Activated CD4-positive, alpha-beta T cell treated with anti-CD3 and anti-CD28 coated beads, Interleukin-2, amount 50 U/mL, for 24 hours (primary cell): Measurements from ENCODE around the gene TSPAN15.

Source experiments
- DNase-seq, 2 donors: peaks; one replicate each; pipeline ENCODE4 v3.0.0-alpha.2; 2020; ENCODE audit warnings: low read depth in 1 of 2, low spot score in 1 of 2

The TSPAN15 gene

DNA sequence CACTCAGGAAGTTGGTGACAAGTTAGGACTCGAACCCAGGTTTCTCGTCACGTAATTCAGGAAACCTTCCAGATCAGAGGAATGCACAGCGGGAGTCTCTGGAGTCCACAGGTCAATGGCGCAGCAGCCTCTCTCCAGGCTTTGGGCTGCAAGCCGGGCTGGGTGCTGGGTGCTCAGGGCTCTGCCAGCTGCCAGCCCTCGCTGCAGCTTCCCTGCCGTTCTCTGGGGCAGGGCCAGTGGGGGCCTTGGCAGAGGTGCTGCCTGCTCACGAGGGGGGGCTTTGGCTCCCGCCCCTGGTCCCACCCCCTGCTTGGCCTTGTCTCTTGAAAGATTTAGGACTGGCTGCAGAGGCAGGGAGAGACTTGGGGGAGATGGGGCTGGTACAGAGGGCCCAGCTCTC lies 34.6 kb upstream of the TSPAN15 start, which contains the start of gene TACR2:
Gene TACR2 (minus strand): TSS at position 224 of the 400 bp plus-strand sequence. CDS start 595 bp downstream, outside the sequence.
- no peak for DNase-seq

- DNase-seq = no peak
Measured at GRCh38 chr10:69417542-69417941, 33.7 kb upstream of the TSPAN15 start.

DNA sequence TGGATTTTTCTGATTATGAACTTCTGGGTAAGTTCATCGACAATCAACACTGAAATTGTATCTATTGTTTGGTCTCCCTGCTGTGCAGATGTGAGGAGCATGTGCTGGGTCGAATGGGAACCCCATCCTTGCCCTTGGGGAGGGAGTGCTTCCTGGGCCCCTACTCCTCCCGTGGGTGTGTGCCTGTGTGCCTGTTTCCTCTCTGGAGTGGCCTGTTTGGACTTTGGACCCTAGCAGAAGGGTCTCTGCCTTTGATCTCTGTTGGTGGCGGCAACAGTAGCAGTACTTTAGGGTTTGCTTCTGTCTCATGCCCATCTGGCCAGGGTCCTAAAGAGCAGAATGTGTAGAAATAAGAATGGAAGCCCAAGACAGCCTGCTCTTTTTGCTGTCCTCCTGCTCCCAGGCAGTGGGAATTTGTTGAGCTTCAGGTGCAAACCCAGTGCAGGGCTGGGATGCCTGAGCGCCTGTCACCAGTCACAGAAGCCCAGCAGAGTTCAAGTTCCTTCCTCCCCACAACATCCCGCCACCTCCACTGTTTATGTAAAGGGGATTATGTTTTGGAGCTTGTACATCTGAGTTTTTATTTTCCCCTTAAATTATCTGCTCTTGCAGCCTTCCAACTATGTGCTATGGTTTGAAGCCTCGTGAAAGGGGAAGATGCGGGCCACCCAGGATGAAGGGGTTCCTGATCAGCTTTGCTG lies 33.1 kb upstream of the TSPAN15 start:
- no peak for DNase-seq

DNA sequence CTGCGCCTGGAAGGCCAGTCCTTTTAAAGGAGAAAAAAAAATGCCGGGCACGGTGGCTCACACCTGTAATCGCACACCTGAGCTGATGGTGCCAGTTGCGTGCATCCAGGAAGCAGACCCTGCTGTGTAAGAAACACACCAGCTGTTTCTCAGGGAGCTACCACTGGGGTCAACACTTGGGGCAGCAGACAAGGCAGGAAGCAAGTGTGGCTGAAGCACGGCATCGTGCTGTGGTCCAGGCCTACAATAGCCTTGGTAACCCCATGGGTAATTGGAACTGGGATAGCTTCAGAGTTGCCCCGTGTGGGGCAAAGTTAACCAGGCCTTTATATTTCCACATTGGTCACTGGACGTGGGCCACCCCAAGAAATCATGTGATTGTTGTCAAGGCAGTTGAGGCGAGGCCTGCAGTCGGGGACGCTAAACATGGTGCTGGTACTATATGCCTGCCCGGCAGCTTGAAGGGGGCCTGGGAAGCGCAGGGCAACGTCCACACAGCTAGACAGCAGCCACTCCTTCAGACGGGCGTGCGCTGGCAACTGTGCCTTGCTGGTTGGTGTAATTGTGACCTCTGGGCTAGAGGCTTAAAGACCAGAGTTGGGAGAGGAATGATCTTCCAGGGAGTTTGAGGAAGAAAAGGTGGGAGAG lies 32.0 kb upstream of the TSPAN15 start:
- no peak for DNase-seq

GRCh38 chr10:69419744-69420126 lies 31.5 kb upstream of the TSPAN15 start:
- no peak for DNase-seq

- no peak for DNase-seq
Measured at GRCh38 chr10:69421611-69422308, 29.5 kb upstream of the TSPAN15 start.

GRCh38 chr10:69422676-69423075 lies 28.6 kb upstream of the TSPAN15 start:
- DNase-seq = no peak

DNA sequence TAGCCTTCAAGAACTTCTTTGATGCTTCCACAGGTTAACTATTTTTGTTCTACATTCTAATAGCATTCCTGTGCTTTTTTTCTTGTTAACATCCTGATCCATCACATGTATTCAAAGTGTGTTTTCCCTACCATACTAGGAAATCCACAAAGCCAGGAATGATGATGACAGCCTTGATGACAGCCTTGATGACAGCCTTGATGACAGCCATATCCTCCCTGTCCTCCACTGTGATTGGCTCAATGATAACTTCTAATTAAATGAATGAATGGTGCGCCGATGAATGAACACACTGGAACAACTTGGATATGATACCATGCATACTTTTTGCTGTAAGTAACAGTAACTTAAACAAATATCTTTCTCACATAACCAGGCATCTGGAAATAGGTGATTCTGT lies 26.2 kb upstream of the TSPAN15 start:
- DNase-seq = no peak

GRCh38 chr10:69425511-69426298 lies 25.6 kb upstream of the TSPAN15 start:
- no peak for DNase-seq

- DNase-seq = no peak
Measured at GRCh38 chr10:69426376-69426727, 24.9 kb upstream of the TSPAN15 start.

GRCh38 chr10:69428165-69428564 lies 23.1 kb upstream of the TSPAN15 start:
- no peak for DNase-seq

- DNase-seq = no peak
Measured at GRCh38 chr10:69434169-69434568, 17.1 kb upstream of the TSPAN15 start.

DNA sequence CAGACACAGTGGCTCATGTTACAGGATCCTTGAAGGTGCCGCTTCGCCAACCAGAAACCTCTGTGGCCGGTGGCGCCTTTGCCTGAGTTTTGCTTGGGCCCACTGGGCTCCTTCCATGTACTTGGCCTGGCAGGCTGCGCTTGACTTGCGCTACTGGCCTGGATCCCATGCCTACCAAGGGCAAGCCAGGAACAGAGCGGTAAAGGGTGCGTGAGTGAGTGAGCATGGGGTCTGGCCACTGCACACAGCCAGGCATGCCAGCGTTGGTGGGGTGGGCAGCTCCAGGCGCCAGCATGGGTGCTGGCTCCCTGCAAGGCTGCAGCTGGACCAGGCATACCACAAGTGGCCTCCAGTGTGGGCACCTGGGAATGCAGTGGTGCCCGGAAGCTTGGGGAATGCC lies 16.3 kb upstream of the TSPAN15 start:
- DNase-seq = no peak

- DNase-seq = no peak
Measured at GRCh38 chr10:69435966-69436520, 15.2 kb upstream of the TSPAN15 start.

DNA sequence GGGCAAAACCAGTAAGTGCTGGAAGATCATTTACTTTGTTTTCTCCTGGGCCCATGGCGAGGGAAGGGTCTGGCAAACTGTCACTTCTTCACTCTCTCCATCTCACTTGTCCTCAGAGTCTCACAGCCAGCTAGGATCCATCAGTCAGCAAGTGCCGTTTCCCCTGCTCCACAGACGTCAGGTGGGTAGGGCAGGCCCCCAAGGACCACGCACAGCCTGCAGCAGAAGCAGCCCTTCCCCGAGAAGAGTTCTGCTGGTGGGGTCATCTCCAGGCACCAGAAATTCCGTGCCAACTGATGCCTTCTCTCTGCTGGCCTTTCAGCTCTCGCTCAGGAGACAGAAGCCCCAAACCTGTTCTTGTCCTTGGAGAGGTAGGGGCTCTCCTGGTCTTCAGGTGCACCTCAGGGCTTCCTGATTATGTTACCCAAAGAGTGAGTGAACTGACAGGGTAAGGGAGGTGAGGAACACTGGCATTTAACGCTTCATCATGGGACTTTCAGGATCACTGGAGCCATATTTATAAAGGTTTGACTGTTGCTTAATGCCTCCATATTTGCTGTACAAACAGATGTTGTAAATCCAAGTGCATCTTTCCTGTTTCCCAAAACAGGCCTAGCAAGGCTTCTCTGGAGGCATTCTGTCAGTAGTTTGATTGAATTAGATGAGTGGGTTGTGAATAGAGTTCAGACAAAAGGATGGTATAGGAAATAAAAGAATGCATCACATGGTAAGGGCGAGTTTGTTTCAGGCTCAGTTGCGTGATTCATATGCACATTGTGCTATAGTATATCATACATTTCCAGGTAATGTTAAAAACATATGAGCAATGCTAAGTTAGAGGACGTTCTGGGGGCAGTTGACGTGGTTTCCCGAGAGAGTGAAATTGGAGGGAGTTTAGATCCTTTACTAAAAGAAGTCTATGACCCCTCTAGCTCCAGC lies 13.7 kb upstream of the TSPAN15 start:
- DNase-seq = no peak

DNA sequence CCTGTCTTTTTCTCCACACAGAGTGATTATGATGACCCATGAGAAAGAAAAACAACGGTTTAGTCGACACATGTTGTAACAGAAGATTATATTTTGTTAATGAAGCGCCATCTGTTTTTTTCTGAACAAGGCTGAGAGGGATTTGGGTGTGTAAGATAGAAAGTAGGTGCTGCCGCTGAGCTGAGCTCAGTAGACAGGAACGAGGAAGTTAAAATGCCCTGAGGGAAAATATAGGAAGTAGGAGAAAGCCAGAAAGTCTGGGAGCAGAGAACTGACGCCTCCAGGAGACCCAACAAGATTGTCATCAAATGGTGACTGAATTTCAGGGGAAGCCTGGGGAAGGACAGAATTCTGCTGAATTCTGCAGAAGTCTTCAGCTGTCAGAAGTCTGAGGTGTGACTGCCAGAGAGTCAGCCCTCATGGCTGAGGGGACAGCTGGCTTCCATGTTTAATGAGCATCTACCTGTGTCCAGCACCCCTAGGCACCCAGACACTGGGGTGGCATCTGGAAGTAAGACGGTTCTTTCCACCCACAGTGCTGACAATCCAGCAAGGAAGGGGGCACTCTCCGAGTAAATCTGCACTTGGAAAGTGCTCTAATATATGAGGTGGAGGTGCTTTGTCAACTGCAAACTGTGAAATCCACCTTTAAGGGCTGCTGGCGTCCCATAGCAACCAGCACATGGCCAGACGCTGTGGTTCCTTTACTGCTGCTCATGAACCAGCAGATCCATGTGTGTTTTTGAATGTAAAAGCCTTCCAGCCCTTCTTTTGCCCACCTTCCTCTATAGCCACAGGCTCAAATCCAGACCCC lies 12.5 kb upstream of the TSPAN15 start:
- DNase-seq = no peak

DNA sequence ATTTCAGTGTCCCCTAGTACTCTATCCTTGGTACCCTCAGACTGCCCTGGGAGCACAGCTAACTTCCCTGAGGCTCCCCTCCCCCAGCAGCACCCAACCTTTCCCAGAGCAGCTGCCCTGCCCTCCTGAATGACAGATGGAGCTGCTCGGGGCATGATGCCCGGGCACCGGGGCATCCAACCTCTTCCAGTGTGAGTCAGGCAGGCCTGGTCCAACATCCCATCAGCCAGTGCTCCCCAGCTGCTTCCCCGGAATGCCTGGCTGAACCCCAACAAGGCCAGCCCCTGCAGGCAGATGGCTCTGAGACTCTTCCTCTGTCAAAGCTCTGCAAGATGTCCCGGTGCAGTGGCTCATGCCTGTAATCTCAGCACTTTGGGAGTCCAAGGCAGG lies 11.9 kb upstream of the TSPAN15 start:
- DNase-seq = no peak

GRCh38 chr10:69439813-69440506 lies 11.3 kb upstream of the TSPAN15 start:
- DNase-seq = no peak

DNA sequence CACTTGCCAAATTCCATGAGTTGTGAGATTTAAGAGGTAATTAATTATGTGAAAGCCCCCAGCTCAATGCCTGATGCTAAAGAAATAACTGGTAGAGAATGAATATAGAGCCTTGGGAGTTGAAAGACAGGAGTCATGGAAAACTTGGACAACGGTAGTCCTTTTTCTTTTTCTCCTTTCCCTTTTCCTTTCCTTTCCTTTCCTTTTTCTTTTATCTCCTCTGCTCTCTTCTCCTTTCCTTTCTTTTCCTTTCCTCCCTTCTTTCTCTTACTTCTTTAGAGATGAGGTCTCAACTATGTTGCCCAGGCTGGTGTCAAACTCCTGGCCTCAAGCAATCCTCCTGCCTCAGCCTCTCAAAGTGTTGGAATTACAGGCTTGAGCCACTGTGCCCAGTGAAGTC lies 7.9 kb upstream of the TSPAN15 start:
- no peak for DNase-seq
